CD4-positive, alpha-beta T cell treated with Interleukin-4 for 4 hours (primary cell): Measurements from ENCODE around the gene IPCEF1.
"Not testable (repeated sequence)": the region's sequence is repeated elsewhere in the genome, so short reads cannot be mapped to it uniquely, and the experiment has no call there.

Source experiments
- DNase-seq: peaks from one replicate; pipeline ENCODE4 v3.0.0-alpha.2; 2020

IPCEF1 gene

DNA sequence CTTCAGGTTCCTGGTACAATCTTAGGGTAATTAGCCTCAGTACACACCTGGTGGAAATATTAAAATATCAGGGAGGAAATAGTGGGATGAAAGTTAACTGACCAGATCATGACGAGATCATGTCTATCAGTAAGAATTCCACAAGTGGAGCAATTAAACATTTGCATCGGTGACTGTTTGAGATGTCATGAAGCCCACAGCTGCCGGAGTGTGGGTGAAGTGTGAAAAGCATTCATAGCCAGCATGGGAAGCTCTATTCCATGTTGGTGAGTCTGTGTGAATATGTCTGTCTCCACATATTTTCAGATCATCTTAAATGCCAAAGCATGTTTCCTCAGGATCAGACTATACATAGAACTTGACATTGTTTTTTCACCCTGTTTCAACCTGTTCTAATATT is 142.8 kb downstream of the IPCEF1 start:
- no peak for DNase-seq

DNA sequence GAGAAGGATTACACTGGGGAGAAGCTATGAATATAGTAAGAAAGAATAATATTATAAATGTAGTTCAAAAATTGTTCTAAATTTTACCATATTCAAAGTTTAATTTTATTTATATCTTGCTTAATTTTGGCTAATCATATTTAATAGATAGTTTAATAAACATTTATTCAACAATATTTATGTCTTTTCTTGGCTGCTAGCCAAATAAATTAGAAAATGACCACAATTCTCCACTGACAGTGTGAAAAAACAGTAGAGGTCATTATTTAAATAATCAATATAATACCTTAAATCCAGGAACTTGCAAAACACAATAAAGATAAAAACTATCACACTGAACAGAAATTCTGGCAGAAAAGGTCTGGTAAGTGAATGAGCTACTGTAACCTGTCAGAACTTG is 145.9 kb downstream of the IPCEF1 start:
- DNase-seq: no peak

DNA sequence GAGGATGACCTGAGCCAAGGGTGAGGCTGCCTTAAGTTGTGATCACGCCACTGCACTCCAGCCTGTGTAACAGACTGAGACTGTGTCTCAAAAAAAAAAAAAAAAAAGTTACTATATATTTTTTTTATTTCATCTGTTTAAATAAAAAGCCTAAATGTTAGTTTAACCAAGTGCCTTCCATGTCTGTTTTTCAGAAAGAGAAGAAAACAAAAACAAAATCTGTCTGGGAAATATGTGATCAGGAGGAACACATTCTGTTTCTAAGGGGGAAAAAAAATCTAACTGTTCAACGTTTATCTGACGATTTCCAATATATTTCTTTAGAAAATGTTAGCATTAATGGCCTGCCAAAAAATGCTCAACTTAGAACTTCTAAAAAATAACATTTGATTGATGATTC is 147.0 kb downstream of the IPCEF1 start:
- DNase-seq: no peak

DNA sequence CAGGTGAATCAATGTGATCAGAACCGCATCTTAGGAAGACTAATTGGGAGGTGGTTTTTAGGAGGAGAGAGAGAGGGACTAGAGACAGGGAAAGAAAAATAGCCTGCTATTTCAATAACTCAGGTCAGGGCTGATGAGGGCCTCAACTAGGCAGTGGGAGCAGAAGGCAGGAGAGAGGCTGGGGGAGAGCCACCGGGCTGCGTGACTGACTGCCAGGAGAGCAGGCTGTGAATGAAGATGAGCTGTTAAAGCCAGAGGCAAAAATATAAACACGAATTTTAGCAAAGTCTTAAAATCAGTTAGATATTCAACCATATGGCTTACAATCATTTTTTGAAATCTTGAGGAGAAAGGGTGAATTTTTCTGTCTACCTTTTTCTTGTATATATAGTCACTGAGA is 149.6 kb downstream of the IPCEF1 start:
- no peak for DNase-seq

DNA sequence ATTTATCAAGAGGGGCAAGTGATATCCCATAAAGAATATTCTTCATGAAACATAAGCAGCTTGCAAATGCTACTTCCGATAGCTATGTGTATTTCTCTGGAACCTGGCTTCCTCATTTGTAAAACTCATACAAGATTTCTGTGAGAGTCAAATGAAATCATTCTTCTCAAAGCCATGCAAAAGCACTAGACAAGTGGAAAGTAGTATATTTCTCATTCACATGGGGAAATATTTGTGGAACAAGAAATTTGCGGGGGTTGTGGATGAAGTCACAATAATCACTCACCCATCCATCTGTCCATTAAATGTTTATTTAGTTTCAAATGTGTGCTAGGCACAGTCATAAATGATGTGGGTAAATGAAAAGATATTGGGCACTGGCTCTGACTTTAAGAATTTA is 150.5 kb downstream of the IPCEF1 start:
- no peak for DNase-seq

DNA sequence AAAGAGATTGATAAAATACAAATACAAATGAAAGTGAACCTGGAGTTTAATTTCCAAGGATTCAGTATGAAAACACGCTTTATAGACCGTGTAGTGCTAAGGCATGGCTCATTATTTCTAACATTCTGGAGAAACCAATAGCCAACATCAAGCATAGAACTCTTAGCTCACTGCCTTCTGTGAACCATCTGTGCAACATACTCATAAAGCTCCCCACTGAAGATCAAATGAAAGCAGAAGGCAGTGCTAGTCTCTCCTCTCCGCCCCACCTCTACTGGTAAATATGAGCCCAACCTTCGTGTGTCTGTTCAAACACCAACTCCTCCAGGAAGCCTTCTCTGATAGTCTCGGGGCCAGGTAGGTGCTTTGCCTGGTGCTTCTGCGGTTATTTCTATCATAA is 153.6 kb downstream of the IPCEF1 start:
- no peak for DNase-seq

DNA sequence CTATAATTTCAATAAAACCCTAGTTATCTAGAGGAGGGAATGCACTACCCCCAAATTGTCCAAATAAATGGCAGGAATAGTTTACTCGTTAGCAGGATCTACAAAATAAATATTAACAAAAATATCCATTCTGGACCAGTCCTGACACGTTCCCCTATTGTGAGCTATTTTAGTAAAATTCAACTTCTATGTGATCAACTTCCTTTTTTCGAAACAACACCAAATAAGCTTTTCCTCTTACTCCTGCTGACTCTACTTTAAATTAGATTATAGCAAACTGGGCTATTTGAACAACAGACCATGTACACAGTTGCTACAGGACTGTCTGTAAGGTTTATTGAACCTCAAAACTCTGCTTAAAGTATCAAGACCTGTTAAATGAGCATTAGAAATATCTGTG is 154.3 kb downstream of the IPCEF1 start:
- DNase-seq: no peak

DNA sequence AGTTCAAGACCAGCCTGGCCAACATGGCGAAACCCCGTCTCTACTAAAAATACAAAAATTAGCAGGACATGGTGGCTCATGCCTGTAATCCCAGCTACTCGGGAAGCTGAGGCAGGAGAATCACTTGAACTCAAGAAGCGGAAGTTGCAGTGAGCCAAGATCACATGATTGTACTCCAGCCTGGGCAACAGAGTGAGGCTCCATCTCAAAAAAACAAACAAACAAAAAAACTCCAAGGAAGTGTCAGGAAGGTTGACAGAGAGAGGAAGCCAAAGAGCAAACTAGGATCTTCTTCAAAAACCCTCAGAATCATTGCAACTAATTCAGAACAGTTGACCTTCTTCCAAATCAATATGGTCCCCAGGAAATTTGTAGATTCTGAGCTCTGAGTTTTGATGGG is 154.9 kb downstream of the IPCEF1 start:
- not testable (repeated sequence) for DNase-seq

DNA sequence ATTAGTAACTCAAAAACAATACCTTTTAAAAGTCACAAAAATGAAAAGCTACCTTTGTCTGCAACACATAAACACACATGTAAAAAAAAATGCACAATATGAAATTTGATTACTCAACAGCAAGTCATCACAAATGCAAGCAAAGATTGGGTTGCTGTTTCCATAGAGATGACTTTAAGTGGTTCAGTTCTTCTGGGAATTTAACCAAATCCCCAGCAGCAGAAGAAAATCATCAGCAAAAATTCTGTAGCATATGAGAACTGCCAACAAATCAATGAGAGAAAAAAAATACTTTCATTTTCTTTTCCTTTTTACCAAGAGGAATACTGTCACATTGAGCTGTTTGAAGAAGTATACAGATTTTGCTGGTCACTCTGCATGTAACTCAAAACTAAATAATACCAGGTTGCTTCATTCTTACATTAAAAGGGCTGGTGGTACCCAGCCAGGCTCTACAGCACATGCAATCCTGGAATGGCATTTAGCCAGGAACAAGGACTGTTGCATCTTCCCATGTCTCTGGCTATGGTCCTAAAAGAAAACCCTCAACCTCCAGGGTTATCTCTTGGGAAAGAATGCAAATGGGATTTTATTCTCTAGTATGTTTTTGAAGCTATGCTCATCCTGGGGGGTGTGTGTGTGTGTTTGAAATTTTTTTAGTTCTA is 159.3 kb downstream of the IPCEF1 start:
- DNase-seq: peak; percentile 17

DNA sequence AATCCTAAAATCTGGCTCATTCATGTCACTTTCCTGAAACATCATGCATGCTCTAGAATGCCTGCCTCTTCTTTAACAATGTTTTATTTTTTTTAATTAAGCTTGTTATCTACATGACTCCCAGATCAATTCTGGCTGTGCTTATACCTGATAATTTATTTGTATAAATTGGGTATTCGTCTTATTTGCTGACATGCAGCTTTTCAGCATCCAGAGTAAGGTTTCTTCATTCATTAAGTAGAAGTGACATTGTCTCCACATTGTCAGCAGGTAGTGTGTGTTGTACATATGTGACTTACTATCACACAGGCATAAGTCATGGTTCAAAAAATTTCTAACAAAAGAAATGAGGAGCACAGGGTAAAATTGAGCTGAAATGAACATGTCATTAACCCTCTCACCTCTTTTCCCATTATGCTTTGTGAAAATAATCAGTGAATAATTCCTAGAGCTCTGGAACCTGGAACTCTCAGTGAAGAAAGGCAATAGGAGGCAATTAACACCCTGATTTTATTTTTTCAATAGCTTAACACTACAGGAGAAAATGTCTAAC is 160.2 kb downstream of the IPCEF1 start:
- DNase-seq: no peak

DNA sequence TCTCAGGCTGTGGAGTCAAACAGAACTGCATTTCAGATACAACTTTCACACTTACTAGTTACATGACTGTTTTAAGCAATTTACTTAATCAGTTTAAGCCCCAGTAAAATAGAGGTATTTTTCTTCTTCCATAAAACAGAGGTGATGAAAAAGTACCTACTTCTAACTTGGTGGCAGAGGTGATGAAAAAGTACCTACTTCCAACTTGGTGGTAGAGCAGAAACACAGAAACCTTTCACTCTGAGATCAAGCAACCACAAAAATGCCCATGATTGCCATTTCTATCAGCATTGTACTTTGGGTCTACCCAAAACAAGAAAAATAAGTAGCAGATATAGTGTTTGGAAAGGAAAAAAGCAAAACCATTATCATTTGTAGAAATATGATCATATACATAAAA is 168.9 kb downstream of the IPCEF1 start:
- no peak for DNase-seq

DNA sequence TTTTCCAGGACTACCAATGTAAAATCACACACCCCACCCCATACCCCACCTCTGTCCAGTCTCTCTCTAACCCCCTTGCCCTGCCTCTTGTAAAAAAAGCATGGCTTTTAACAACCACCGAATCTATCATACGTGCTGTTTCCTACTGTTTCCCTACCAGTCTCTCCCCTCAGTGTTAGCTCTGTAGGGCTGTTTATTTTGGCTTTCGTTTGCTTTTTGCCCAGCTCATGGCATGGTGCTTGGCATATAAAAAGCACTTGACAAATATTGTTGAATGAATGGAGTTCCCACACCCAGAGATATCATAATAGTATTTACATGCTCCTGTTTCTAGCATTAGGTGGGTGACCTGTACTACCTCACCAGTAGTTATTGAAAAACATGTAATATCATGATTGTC is 169.4 kb downstream of the IPCEF1 start:
- DNase-seq: no peak

DNA sequence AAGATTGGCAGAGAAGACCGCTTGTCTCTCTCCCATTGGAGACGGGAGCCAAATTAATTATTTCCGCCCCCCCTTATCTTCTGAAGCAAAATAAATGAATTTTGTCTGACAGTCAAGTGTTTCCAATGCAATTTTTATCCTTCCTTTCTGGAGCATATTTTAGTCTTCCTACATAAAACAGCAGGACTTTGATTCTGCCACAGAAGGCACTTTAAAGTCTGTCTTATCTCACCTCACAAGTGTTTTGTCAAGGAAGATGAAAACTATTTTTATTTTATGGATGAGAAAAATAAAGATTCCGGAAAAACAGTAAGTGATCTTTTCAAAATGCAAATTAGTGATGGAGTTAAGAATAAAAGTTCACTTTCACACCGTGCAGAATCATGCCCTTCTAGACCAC is 177.2 kb downstream of the IPCEF1 start:
- DNase-seq: no peak

DNA sequence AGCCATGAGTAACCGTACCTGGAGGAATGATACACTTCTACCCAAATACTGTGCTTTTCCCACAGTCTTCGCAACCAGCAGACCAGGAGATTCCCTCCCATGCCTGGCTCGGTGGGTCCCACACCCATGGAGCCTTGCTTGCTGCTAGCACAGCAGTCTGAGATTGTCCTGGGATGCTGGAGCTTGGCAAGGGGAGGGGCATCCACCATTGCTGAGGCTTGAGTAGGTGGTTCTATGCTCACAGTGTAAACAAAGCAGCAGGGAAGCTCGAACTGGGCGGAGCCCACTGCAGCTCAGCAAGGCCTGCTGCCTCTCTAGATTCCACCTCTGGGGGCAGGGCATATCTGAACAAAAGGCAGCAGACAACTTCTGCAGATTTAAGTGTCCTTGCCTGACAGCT is 184.2 kb downstream of the IPCEF1 start:
- DNase-seq: not testable (repeated sequence)

DNA sequence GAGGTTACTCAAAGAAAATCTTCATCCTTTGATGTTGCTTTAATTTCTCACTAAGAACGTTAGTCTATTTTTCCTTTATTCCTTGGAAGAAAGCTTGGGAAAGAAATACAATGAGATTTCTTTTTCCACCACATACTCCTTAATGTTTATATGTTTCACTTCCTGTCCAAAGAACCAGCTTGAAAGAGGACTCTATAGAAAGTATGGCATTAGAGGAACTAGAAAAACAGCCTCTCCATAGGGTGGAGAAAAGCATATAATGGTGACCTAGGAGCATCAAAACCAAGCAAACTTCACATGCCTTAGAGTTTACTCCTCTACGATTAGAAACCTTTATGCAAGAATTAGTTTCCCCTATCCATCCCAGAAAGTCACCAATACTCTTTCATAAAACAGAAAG is 186.5 kb downstream of the IPCEF1 start:
- DNase-seq: no peak

DNA sequence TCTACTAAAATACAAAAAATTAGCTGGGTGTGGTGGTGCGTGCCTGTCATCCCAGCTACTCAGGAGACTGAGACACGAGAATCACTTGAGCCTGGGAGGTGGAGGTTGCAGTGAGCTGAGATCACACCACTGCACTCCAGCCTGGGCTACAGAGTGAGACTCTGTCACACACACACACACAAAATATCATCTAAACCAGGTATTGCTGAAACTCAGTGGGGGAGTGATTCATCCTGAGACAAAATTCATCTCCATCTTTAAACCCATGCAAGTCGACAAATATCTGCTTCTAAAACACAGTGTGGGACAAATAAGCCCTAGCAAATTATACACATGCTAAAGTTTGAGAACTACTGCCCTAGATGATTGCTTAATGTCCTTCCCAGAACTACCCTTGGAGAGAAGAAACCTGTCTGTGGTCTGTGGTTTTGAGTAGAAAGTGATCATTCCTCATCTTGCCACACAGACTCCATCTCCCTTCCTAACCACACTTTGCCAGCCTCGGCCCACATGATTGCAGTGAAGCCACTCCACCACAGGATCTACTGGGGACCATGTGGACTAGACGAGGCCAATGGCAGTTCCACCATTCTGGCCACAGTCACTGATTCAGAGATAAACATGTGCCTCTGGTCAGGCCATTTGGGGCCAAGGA is 187.3 kb downstream of the IPCEF1 start:
- no peak for DNase-seq

DNA sequence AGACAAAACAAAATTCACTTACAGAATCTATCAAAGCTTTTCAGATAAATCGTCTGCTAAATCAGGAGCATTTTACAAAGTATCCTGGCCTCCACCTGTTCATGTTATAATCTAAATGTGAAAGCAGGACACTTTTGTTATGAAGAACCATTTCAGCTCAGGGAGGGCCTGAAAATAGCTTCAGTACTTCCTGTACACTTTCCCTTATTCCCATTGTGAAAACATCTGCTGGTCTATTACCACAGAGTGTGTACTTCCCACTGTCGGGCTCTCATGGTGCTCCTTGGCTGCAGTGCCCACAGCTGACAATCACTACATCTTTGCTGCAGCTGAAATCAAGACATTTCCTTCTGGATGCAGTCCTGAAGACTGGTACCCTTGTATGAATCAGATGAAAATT is 189.5 kb downstream of the IPCEF1 start:
- no peak for DNase-seq

DNA sequence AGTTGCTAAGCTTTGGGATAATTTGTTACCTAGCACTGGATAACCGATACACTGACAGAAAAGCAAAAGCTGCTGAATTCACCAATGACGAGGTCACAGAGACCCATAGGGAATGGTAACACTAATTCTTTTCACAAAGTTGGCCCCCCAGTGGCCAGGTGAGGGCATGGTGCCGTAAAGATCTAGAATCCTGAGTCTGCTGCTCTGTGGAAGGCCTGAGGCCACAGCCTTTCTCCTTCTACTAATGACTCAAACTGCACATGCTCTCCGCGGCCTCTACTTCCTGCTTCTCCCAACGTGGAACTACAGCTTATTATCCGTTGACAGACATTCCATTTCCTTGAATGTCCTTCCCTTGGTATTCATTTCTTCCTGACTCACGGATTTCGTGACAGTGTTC is 190.5 kb downstream of the IPCEF1 start:
- DNase-seq: no peak

DNA sequence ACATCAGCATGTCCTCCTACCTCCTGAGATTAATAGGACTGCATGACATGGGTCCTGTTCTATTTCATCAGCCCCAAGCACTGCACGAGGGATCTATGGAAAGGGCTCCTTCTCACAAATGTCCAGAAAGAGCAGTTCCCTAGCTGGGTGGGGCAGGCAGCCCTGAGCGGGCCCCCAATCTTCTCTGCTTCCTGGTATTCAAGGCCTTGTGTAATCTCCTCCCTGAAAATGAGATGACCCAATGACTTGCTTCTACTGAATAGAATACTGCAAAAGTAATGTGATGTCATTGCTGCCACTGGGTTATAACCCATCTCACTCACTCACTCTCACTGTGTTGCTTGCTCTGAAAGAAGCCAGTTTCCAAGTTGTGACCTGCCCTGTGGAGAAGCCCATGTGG is 191.1 kb downstream of the IPCEF1 start:
- DNase-seq: no peak

DNA sequence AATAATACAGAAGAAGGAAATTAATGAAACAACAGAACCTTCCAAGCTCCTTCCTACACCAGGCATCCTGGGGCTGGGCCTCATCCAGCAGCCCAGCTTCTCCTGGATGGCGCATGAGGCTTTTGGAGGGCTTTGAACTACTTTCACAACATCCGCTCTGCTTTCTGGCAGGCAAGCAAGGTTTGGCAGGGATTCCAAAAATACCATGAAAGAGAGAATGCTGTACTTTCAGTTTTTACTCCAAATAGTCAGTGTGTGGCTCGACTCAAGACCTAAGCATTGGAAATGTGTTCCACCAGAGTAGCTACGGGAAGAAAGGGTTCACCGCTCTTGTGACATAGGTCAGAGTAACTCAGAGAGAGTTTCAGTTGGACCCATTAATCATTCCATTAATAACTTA is 192.2 kb downstream of the IPCEF1 start:
- DNase-seq: no peak

DNA sequence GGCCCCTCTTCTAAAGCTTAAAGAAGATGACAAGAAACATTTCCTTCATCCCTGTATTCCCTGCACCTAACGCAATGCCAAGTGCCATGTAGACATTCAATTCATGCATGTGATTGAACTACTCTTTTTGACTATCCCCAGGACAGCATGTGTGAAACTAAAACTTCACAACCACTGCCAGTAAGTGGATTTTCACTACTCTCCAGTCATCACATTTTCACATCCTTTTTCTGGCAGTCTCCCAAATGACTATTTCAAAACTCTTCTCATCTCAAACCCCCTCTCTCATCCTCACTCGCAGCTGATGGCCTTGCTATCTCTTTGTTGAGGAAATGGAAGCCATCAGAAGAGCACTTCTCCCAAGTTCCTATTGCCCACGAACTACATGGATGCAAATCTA is 194.9 kb downstream of the IPCEF1 start:
- DNase-seq: no peak

DNA sequence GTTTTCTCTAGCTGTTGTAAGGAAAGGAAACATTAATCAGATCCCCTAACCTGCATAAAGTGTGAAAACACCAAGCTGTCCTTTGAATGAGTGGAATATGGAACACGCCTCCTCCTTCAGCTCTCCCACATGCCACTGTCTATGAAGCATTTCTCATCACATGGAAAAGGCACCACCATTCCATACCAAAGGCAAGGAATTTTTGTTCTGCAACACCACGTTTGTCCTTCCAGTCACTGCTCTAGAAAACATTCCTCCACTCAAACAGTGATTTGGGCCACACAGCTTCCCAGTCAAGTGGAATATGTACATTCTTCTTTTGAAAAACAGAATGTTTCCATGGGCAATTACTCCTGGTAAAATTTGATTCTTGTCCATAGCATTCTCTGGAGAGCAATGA is 197.5 kb downstream of the IPCEF1 start:
- DNase-seq: no peak

DNA sequence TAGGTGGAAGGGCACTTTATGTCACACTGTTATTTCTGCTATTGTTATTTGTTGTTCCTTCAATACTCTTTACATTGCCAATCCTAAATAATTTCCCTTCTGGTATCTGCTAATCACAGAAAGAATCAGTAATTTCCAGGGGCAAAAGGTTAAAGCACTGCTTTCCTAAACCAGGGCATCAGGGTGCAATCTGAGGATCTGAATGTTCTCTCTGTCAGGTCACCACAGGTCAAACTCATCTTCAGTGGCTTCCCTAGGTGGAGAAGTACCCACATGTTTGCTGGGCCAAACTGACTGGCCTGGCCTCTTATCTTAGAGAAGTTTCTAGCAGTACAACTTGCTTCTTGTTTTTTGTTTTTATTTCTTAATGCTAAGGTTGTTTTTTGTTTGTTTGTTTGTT is 198.9 kb downstream of the IPCEF1 start:
- no peak for DNase-seq

DNA sequence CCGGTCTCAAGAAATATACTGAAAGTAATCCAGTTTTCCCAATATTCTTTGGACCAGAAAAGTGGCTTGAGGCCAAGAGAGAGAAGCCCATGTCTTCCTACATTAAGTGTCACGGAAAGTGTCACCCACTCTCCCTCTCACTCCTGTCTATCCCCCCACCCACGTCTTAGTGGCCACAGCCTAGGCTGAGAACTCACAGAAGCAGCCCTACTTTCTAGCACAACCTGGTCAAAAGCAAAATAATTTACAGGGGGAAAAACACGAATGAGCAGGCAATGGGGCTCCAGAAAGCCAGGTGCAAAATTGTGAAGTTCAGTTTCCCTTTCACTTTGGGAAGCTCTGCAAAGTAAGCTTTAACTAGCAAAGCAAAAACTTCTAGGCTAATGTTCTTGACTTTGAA is 199.5 kb downstream of the IPCEF1 start:
- peak; percentile 40 for DNase-seq
